Fibroblast of skin of left quadriceps (primary cell): ENCODE data around the gene ARMC2.
"Not testable (repeated sequence)": the region's sequence is repeated elsewhere in the genome, so short reads cannot be mapped to it uniquely, and the experiment has no call there.

Experiments
- DNase-seq, 2 experiments: peaks; one replicate each; pipeline ENCODE4 v3.0.0-alpha.2; 2013; ENCODE audit warnings: low read depth in 2 of 2

The ARMC2 gene

DNA sequence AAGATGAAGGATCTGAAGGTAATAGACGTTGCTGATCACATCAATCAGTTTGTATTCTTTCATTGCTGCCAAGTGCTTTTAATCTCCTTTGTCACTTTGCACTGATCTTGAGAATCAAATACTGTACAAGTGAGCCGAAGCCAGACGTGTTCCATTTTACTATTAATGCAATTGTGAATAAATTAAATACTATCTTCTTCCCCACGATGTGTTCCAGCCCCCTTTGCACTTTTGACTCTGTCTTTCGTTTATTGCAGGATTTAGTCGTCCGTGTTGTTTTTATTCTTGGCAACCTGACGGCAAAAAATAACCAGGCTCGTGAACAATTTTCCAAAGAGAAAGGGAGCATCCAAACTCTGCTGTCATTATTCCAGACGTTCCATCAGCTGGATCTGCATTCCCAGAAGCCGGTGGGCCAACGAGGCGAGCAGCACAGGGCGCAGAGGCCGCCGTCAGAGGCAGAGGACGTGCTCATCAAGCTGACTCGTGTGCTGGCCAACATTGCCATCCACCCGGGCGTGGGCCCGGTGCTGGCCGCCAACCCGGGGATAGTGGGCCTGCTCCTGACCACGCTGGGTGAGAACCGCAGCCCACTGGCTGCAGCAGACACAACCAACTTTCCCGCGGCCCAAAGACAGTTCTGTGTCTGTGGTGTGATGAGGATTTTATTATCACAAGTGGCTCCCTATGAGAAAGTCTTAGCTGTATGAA, 104.7 kb downstream of the ARMC2 start:
- DNase-seq: no peak

DNA sequence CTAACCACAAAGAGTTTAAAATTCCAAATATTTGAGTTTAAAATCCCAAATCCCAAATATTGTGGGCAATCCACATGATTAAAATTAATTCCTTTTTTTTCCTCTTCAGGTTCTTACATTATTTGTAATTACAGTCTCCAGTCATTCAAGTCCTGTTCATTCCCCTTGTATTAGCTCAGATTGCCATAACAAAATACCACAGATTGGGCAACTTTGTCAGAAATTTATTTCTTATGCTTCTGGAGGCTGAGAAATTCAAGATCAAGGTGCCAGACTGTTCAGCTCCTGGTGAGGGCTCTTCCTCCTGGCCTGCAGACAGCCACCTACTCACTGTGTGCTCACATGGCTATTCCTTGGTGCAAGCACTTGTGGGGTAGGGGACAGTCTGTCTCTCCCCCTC, 105.5 kb downstream of the ARMC2 start:
- DNase-seq: no peak

DNA sequence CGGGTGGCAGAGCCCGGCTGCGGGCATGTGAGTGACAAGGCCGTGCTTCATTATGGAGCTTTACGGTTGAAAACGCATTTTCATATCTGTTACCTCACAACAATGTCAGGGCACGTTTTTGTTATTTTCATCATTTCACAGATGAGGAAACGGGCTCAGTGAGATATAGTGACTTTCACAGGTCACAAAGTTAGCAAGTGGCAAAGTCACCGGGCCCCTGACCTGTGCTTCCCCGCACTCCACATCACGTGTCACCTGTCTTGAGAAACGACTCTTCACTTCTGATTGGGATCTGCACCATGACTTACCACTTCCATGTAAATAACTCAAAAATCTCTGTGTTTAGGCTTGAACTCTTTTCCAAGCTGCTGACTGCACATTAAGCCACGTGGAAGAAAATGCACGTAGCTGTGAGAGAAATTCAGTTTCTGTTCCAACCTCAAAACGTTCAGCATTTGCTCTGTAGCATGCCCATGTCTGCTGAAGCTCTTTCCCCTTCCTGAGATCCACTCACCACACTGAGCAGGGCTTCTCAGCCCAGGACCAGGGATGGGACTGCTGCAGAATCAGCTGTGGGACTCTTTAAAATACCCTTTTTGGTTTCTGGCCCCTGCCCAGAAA, 107.2 kb downstream of the ARMC2 start:
- no peak for DNase-seq

DNA sequence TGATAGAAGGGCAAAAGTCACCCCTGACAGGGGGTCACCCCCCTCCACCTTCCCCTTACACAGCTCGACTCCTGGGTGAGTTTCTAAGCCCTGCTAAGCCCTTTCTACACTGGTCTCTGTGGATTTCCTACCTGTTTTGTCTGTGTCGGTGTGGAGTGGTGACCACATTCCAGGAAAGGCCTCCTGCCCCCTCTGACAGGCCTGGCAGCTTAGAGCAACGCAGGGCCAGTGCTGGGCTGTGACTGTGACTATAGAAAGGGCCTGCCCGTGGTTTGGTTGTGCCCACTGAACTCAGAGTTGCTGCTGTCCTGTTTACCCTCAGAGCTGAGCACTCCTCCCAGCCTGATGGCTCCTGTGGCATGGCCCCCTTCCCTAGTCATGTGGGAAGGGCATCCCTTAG, 109.0 kb downstream of the ARMC2 start:
- DNase-seq: no peak

DNA sequence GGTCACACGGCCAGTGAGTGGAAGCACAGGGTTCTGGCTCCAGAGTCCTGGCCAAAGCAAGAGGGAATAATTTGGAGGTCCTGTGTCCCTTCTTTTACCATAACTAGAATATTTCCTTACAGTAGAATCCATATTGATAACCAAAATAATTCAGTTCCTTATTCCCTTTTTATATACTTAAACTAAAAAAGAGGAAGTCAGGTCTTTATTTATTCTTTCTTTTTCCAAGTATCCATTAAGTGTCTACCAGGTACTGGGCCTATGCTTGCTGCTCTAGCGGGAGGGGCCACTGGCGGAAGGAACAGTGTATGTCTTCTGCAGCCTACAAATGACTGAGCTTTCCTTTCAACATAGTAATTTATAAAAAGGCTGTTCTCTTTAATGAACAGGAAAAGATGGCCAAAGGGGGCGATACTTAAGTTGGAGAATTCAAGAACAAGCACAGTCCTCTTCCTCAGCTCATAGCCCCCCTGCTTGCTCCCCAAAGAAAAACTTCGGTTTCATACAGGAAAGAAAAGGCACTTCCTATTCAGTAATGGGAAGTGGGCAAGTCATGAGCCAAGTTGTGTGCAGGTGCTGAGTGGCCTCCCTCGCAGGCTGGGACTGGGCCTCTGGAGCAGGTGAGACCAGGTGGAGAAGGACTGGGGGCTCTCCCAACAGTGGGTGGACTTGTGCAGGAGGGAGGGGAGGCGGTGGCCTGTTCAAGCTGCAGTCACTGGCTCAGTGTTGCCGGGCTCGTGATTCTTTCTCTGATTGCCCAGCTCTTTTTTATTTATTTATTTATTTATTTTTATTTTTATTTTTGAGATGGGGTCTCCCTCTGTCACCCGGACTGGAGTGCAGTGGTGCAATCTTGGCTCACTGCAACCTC, 110.9 kb downstream of the ARMC2 start:
- DNase-seq: no peak

DNA sequence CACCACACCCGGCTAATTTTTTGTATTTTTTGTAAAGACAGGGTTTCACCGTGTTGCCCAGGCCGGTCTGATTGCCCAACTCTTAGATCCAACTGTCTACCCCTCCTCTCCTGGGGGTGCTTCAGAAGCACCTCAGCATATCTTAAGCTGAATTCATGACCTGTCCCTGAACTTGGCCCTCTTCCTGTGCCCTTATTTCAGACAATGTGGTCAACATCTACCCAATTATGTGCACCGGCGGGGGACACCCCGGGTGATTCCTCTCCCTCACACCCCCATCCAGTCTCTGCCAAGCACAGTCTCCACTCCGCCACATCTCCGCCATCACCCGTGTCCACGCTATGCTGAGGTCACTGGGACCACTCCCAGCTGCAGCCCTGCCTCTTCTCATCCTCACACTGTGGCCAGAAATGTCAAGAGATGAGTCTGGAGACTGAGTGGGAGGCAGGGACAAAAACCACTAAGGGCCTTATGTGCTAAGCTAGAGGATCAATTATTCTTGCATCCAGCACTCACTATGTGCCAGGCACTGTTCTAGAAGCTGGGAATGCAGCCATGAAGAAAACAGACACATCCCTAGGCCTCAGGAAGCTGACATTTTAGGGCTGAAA, 111.9 kb downstream of the ARMC2 start:
- no peak for DNase-seq

DNA sequence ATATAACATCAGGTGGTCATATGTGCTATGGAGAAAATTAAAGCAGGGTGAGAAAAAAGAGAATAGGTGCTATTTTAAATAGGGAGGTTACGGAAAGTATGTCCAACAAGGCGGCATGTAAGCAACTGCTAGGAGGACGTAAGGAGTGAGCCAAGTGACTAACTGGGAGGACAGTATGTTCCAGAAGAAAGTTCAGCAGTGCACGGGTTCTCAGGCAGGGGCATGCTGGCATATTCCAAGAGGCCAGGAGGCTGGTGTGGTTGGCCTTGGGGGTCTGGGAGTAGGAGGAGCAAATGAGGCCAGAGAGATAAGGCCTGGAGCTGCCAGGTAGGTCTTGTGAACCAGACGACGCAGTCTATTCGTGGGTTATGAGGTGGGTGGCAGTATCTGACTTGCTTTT, 112.4 kb downstream of the ARMC2 start:
- DNase-seq: no peak

DNA sequence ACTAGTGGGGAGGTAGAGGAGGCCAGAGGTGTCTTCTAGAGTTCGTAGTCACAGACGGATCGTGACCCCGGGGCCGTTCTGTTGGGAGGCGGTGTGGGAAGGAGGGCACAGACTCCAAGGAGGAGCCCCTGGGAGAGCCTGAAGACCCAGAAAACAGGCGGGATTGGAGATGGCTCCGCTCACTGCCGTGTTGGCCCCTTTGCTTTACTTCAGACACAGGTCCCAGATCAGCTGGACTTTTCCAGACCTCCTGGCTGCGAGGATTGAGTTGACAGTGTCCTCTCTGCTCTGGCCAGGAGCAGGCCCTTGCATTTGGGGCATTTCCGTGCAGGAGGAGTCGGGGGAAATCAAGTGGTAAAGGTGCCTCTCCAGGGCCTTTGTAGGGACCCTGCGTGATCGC, 112.9 kb downstream of the ARMC2 start:
- DNase-seq: no peak

DNA sequence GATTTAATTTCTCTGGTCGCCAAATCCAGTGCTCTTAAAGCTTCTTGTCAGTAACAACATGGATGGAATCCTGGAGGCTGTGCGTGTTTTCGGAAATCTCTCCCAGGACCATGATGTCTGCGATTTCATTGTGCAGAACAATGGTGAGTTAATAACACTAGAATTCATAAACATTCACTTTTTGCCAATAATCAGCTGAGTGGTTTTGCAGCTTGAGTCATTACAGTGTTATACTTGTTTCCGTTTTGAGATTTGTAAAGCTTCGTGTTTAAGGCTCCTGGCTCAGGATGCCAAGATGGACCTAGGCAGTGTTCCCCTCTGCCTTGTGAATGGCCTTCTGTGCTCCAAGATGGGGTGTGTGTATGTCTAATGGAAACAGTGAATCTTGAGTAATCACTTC, 113.8 kb downstream of the ARMC2 start:
- no peak for DNase-seq

DNA sequence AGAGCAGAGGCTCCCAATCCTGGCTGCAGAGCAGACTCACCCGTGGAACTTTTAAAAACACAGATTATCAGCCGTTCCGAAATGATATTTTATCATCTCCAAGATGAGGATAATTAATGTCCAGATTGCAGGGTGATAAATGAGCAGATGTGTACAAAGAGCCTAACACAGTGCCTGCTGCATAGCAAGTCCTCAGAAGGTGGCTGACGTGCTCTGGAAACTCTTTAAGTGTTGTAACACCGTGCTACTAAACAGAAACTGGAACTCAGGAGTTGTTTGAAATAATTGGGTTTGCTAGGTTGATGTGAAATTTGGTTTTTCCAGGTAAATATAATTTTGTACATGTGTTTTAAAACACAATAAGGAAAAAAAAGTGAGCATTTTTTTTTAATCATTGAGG, 118.0 kb downstream of the ARMC2 start:
- DNase-seq: no peak

DNA sequence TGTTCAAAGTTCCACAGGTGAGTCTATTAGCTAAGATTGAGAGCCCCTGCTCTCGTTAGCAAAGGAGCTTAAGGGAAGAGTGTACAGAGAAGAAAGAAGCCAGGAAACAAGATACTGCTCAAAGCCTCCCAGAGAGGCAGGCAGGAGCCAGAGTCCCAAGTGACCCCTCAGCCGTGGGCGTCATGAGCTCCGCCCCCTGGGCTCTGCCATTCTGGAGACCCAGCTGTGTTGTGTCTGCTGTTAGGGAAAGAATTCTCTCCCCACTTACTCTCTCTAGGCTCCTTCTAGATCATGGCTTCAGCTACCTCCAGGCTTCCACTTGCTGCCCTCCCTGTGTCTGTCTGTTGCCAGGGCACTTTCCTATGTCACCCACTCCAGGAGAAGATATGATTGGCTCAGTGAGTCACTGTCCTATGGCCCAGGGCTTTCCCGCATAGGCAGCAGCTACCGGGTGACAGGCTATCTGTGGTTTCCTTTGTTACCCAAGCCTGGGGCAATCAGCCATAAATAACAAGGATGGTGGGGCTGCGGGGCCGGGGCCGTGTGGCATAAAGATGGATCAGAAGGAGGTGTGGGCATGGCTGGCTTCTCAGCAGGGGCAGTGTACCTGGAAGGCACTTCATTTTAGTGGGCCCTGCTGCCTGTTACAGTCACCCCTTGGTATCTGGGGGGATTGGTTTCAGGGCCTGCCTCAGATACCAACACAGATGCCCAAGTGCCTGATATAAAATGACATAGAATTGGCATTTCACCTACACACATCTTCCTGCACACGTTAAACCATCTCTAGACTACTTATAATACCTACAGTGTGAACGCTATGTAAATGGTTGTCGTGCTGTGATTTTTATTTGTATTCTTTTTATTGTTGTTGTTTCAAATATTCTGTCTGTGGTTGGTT, 118.9 kb downstream of the ARMC2 start:
- no peak for DNase-seq

DNA sequence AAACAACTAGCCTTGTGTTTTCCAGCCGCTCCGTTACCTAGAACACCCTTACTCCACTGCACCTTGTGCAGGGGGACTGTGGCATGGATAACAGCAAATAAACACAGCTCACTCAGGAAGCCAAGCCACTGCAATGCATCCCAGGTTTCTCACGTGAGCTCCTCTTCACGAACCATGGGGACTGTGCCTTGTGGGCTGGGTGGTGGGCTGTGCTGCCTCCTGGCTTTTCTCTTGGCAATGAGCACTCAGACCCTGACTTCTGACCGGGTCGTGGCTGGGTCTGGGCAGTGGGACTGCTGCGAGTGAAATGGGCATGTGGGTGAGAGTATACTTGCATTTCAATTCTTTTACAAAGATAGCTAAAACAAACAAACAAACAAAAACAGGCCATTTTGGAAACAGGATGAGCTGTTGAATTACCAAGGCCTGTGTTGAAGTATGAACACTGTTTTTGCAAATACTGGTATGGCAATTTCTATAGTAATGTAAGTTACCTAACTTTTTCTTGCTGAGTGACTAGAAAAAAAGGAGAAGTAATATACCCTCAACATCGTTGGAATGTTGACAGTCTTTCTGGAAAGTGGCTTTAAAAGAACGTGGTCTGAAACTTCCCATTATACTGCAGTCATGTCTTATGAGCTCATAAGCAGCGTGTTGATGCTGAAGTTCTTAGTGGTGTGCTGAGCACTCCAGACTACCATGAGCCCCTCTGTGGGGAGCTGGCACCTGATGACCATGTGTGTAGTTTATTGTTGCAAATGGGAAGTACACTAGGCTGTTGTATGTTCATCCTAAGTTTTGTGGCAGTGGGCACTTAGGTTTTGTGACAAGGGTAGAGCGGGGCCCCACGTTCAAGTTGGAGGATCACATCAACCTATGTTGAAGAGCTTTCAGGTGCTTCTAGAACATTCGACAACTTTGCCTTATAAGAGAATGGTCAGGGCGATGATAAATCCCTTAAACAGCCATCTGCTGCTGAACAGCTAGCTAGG, 120.4 kb downstream of the ARMC2 start:
- DNase-seq: no peak

DNA sequence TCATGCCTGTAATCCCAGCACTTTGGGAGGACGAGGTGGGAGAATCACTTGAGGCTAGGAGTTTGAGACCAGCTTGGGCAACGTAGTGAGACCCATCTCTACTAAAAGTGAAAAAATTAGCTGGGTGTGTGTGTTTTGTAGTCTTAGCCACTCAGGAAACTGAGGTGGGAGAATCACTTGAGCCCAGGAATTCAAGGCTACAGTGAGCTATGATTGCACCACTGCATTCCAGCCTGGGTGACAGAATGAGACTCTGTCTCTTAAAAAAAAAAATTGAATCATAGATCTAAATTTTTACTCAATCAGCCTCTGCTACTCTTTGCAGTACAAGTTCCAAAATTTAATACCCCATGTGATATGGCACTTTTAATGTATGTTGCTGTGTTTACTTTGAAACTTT, 121.6 kb downstream of the ARMC2 start:
- no peak for DNase-seq

DNA sequence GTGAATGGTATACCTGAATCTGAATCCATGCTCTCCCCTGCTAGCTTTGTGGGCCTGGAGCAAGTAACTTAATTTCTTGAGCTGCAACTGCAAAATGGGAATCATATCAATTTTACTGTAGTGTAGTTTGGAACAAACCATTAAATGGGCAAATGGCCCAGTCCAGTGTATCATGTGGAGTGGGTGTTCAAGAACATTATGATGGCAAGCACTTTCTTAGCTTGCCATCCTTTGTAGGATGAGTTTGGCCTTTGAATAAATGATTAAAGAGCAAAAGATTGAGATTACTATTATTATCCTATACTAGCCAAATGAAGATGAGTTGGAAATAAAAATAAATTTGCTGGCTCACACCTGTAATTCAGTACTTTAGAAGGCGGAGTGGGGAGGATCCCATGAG, 126.0 kb downstream of the ARMC2 start:
- DNase-seq: no peak

DNA sequence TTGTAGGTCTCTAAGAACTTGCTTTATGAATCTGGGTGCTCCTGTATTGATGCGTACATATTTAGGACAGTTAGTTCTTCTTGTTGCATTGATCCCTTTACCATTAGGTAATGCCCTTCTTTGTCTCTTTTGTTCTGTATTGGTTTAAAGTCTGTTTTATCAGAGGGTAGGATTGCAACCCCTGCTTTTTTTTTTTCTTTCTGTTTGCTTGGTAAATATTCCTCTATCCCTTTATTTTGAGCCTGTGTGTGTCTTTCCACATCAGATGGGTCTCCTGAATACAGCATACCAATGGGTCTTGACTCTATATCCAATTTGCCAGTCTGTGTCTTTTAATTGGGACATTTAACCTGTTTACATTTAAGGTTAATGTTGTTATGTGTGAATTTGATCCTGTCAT, 130.4 kb downstream of the ARMC2 start:
- DNase-seq: not testable (repeated sequence)

DNA sequence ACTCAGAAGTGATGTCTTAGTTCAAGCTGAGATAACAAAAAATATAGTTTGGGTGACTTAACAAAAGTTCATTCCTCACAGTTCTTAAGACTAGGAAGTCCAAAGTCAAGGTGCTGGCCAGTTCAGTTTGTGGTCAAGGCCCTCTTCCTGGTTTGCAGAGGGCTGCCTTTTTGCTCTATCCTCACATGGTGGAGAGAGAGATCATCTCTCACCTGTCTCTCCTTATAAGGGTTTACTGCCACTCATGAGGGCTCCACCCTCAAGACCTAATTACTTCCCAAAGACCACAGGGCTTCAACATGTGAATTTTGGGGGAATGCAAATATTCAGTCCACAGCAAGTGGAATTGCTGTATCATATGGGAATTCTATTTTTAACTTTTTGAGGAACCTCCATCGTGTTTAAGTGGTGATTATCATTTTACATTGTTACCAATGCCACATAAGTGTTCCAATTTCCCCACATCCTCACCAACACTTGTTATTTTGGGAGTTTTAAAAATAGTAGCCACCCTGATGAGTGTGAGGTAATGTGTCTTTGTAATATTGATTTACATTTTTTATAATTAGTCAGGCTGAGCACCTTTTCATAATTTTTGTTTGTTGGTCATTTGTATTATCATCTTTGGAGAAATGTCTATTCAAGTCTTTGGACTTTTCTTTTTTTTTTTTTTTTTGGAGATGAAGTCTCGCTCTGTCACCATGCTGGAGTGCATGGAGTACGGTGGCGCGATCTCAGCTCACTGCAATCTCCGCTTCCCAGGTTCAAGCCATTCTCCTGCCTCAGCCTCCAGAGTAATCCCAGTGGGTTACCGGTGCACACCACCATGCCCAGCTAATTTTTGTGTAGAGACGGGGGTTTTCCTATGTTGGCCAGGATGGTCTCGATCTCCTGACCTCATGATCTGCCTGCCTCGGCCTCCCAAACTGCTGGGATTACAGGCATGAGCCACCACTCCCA, 134.2 kb downstream of the ARMC2 start:
- no peak for DNase-seq

DNA sequence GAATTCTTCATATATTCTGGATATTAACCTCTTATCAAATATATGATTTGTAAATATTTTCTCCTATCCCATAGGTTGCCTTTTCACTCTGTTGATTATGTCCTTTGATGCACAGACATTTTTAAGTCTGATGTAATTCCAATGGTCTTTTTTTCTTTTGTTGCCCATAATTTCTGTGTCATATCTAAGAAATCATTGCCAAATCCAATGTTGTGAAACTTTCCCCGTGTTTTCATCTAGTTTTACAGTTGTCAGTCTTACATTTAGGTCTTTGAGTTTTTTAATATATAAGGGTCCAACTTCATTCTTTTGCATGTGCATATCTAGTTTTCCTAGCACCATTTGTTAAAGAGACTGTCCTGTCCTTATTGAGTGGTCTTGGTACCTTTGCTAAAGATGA, 134.9 kb downstream of the ARMC2 start:
- DNase-seq: no peak

DNA sequence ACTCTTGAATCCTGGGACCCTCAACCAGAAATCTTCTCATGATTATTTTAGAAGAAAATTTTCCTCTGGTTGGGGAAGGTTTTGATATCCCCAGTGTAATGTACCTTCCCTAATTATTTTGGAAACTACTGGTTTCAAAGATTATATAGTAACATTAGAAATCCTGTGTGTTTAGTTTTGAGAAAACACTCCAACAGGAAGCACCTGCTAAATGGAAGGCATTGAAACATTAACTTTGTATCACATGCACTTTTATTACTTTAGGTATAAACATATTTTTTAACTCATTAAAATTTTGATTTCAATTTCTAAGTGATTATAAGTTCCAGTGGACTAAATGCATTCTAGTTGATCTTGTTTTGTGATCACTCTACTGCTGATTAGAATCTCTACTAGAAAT, 137.1 kb downstream of the ARMC2 start:
- no peak for DNase-seq

DNA sequence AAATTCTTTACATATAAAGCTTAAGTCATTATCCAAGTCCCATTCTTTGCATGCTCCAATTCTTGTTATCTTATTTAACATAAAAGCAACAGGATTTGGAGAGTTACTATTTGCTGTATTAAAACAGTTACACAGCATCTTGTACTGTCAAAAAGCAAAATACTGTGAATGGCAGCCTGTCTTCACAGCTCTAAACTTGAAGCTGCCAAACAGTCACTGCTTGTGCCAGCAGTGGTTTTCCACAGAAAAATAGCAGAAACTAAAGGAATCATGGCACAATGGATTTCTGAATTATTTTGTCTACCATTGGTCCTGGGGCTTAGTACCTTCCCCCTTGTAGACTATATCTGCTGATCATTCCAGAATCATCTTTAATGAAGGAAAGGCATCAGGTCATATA, 138.9 kb downstream of the ARMC2 start:
- DNase-seq: no peak
